Measurements from ENCODE around the gene GPR149. TPM values are rescaled to one million over a fixed set of nuclear protein-coding genes. Genes with fewer than 3 reads are reported as not detected.

The GPR149 gene
- polyA plus RNA-seq, 1 donor from 2014 or later = 10.7 TPM

GRCh38 chr3:154294016-154294415, 136.0 kb downstream of the GPR149 start:
- Histone ChIP-seq H3K9ac (ENCODE audit: low read length) (no peak overlapping the region), H3K27ac (ENCODE audit: low read length) (no peak overlapping the region), H3K36me3 (ENCODE audit: insufficient read depth, low read length) (peaks cover 22% of the 10 kb centered on the region), H3K27me3 (ENCODE audit: insufficient read depth, low read depth, low read length) (no peaks in the 10 kb centered on the region), H3K9me3 (ENCODE audit: low read length) (no peaks in the 10 kb centered on the region), H3K4me2 (ENCODE audit: low read length) (no peak overlapping the region), H3K9me2 (ENCODE audit: insufficient read depth, low read length) (no peaks in the 10 kb centered on the region), H3F3A (ENCODE audit: insufficient read depth, low read length, poor library complexity, severe bottlenecking) (no peaks in the 10 kb centered on the region), H4K20me1 (ENCODE audit: insufficient read depth) (no peaks in the 10 kb centered on the region), H3K79me2 (replicated peaks; ENCODE audit: insufficient read depth, low read length) (no peaks in the 10 kb centered on the region), H3K4me3 (ENCODE audit: low read length) (no peak overlapping the region), H2AFZ (ENCODE audit: low read depth, low read length) (no peak overlapping the region)
- TF ChIP-seq POLR2AphosphoS5 (IDR thresholded peaks at IDR 0.05) = no peak
- TF ChIP-seq RAD21 (conservative IDR thresholded peaks at IDR 0.05) = no peak
- TF ChIP-seq TAF1 (IDR thresholded peaks at IDR 0.05; ENCODE audit: low read depth) = no peak
- TF ChIP-seq MXI1 (conservative IDR thresholded peaks at IDR 0.05; ENCODE audit: poor library complexity, severe bottlenecking) = no peak
- TF ChIP-seq EP300 (conservative IDR thresholded peaks at IDR 0.05; ENCODE audit: poor library complexity, severe bottlenecking) = no peak
- TF ChIP-seq REST (IDR thresholded peaks at IDR 0.05; ENCODE audit: borderline replicate concordance) = no peak
- TF ChIP-seq SMC3 (conservative IDR thresholded peaks at IDR 0.05; ENCODE audit: poor library complexity) = no peak
- no peak for TF ChIP-seq CTCF (IDR thresholded peaks at IDR 0.05; ENCODE audit: poor library complexity, severe bottlenecking)
- TF ChIP-seq EZH2 (IDR thresholded peaks at IDR 0.05; ENCODE audit: borderline replicate concordance, insufficient read depth, low read length, poor library complexity, severe bottlenecking) = no peak

- Histone ChIP-seq H3K27me3 (ENCODE audit: insufficient read depth, low read depth, low read length) (no peaks in the 10 kb centered on the region), H3K4me3 (ENCODE audit: low read length) (no peak overlapping the region), H3K4me2 (ENCODE audit: low read length) (no peak overlapping the region), H3K36me3 (ENCODE audit: insufficient read depth, low read length) (peaks cover 23% of the 10 kb centered on the region), H4K20me1 (ENCODE audit: insufficient read depth) (no peaks in the 10 kb centered on the region), H3F3A (ENCODE audit: insufficient read depth, low read length, poor library complexity, severe bottlenecking) (no peaks in the 10 kb centered on the region), H3K9me3 (ENCODE audit: low read length) (no peaks in the 10 kb centered on the region), H3K9ac (ENCODE audit: low read length) (no peak overlapping the region), H3K27ac (ENCODE audit: low read length) (no peak overlapping the region), H2AFZ (ENCODE audit: low read depth, low read length) (no peak overlapping the region), H3K79me2 (replicated peaks; ENCODE audit: insufficient read depth, low read length) (no peaks in the 10 kb centered on the region), H3K9me2 (ENCODE audit: insufficient read depth, low read length) (no peaks in the 10 kb centered on the region)
- TF ChIP-seq TAF1 (IDR thresholded peaks at IDR 0.05; ENCODE audit: low read depth) (no peak), CTCF (IDR thresholded peaks at IDR 0.05; ENCODE audit: poor library complexity, severe bottlenecking) (no peak), EZH2 (IDR thresholded peaks at IDR 0.05; ENCODE audit: borderline replicate concordance, insufficient read depth, low read length, poor library complexity, severe bottlenecking) (no peak), REST (IDR thresholded peaks at IDR 0.05; ENCODE audit: borderline replicate concordance) (no peak), POLR2AphosphoS5 (IDR thresholded peaks at IDR 0.05) (no peak), RAD21 (conservative IDR thresholded peaks at IDR 0.05) (no peak), EP300 (conservative IDR thresholded peaks at IDR 0.05; ENCODE audit: poor library complexity, severe bottlenecking) (no peak), SMC3 (conservative IDR thresholded peaks at IDR 0.05; ENCODE audit: poor library complexity) (no peak), MXI1 (conservative IDR thresholded peaks at IDR 0.05; ENCODE audit: poor library complexity, severe bottlenecking) (no peak)
Observed at GRCh38 chr3:154290187-154290586, 139.8 kb downstream of the GPR149 start.

All from neural cell (in vitro differentiated cells).